Measurements from ENCODE around the gene VAV2. TPM values are rescaled to one million over a fixed set of nuclear protein-coding genes. Genes with fewer than 3 reads are reported as not detected.

Gene VAV2
- polyA plus RNA-seq, 1 donor: 17.3 TPM

DNA sequence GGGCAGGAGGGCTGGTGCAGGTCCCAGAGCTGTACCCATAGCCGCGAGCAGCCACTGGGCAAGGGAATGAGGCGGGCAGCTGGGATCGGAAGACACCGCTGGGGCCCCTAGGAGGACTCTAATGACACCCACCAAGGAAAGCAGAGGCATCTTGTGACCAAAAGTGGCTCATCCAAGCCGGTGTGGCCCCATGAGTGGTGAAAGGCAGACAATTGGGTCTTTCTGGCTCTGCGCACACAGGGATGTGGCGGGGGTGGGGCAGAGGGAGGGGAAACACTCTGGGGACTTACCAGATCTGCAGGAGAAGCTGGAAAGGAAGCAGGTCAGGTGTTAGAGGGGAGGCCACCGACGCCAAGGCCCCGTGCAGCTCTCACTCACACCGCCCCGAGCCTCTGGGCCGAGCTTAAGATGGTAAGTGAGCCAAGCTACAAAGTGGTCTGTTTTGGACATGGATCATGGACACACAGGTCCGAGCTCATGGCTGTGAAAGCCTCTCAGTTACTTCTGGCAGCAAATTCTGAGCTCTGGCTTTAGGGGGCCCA is 211.6 kb downstream of the VAV2 start:
- no peak for DNase-seq

GRCh38 chr9:133779516-133780403 is 212.4 kb downstream of the VAV2 start:
- DNase-seq: no peak

GRCh38 chr9:133779081-133779480 is 213.0 kb downstream of the VAV2 start:
- DNase-seq: no peak

DNA sequence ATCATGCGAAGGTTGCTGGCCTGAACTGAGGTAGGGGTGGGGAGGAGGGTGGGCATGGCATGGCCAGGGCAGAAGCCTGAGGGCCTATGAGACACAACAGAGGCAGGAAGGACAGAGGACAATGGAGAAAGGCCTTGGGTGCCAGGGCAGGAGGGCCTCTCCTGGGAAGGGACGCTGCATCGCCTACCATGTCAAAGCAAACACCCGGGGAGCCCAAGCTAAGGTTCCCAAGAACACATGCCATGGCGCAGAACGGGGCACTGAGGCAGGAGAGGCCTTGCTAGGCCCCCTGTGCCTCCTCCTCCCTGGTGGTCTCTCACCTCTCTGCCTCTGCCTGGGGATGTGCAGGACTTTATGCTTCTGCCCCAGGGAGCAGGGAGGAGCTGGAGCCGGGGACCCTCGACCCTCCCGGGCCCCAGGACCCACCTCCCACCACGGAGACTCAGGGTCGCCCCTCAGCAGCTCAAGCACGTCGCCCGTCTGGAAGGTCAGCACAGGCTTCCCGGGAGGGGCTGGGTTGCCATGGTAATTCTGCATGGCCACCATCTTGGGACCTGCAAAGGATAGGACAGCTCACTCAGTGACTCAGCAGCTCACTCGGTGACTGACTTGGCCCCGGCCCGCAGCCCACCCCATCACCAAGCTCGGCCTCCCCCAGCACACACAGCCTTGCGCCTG is 213.6 kb downstream of the VAV2 start:
- no peak for DNase-seq

GRCh38 chr9:133777871-133778270 is 214.3 kb downstream of the VAV2 start:
- no peak for DNase-seq

- DNase-seq: no peak
These were observed 214.9 kb downstream of the VAV2 start for GRCh38 chr9:133777068-133777791.

- DNase-seq: no peak
These were observed 215.9 kb downstream of the VAV2 start for GRCh38 chr9:133775951-133776905.

GRCh38 chr9:133775291-133775690 is 216.8 kb downstream of the VAV2 start:
- no peak for DNase-seq

GRCh38 chr9:133774799-133775198 is 217.3 kb downstream of the VAV2 start:
- no peak for DNase-seq

DNA sequence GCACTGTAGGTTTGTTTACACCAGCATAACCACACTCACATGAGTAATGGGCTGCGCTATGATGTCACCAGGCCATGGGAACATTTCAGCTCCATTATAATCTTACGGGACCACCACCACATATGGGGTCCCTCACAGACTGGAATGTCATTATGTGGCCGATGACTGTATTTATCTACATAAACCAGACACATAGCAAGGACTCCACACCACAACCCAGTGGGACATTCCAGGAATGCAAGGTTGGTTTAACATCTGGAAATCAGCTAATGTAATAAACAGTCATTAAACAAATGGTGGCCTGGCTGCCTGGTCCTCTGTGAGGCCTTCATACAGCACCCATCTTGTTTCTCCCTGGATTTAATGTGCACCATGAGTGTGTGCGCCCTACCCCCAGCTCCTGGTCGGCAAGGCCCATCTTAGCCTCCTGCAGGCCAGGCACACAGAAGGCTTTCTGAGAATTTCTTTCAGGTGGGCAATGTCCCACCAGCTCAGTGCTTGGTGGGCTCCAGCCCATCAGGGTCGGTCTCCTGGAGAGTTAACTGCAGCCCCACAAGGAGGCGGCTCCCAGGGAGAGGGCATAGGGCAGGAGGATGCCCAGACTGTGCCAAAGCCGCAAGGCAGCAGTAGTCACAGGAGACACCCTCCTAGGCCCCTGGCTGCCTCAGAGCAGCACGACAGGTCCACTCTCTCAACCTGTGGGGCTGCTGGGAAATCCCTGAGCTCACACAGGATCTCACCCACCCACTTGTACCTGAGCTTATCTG is 218.1 kb downstream of the VAV2 start:
- no peak for DNase-seq

DNA sequence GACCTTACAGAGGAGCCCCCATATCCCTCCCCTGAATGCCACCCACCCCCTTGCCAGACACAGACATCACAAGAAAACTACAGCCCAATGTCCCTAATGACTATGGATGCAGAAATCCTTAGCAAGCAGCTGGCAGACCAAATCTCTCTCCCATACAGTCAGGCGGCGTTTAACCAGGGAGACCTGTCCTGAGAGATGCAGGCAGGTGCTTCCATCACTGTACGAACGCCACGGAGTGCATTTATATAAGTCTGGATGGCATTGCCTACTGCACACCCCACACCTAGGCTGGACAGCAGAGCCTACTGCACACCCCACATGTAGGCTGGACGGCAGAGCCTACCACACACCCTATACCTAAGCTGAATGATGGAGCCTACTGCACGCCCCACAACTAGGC is 219.5 kb downstream of the VAV2 start:
- no peak for DNase-seq

DNA sequence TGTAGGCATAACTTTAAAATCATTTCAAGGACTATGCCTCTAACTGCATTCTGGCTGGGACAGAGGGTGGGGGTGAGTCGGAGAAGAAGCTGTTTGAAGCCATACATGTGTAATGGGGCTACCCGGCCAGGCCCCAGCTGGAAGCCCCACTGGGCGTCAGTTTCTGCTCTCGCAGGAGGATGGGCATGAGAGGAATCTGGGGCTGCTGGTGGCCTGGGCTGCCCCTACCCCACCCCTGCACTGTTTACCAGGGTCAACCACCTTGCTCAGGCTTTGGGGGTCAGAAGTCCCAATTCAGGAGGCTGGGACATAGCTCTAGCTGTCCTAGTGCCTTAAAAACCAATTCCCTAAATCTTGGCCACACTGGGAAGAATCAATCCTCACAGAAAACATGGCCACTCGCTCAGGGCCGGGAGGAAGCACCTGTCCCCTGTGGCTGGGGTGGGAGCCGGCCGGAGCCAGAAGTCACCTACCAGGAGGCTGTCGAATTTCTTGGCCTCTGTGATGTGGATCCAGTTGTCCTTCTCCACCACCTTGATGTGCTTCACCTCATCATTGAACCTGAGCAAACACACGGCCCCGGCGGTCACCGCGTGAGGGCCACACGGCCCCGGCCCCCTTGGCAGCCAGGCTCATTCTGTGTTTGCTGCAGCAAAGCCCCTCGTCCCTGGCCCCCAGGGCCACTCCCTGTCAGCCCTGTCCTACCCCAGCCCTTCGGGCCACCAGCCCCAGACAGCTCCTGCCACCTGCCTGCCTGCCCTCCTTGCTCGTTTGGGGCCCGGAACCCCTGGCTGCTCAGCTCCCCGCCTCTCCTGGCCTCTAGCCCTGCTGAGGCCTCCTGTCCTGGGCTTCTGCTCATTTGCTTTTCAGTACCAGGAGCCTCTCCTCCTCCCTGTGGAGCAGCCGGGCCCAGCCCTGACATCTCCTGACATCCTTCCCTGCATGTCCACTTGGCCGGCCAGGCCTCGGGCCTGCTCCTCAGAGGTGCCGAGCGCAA is 220.3 kb downstream of the VAV2 start:
- no peak for DNase-seq

- no peak for DNase-seq
These were observed 221.9 kb downstream of the VAV2 start for GRCh38 chr9:133770076-133770777.

DNA sequence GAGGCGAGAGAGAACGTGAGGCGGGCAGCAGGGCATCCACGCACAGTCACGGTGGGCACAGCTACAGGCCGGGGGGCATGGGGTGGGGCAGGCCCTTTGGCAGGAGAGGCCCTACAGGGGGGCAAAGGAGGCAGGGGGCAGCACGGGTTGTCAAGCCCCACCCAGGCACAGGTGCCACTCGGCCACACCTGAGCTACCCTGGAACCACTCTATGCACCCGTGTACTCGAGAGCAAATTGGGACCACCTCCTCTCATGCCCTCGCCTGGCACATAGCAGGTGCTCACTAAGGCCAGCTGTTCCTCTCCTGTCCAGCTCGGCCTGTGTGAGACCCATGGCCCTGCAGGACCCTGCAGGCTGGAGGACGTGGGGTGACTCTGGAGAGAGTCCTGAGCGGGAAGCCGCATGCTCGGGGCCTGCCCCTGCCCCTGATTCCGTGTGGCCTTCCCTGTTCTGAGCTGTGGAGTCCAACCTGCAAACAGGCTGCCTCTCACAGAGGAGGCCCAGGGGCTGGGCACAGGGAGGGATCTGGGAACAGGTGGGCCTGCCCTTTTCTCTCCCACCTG is 222.5 kb downstream of the VAV2 start:
- no peak for DNase-seq

GRCh38 chr9:133768859-133769510 is 223.1 kb downstream of the VAV2 start:
- DNase-seq: no peak

GRCh38 chr9:133768371-133768858 is 223.7 kb downstream of the VAV2 start:
- no peak for DNase-seq

DNA sequence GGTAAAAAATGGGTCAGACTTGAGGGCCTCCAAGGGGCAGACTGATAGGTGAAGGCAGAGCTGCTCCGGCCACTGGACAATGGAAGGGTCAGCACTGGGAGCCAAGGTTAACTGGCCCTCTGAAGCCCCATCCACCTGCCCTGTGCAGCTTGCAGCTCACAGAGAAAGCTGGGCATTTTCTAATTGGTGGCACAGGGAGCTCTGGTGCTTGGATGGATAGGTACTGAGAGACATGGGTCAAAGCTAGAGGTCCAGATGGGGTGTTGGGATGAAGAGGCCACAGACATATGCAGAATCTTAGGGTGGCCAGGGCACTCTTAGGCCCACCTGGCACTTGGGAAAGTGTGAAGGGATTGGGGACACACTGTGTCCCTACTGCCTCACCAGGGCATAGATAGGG is 224.5 kb downstream of the VAV2 start:
- DNase-seq: no peak

GRCh38 chr9:133767008-133767407 is 225.1 kb downstream of the VAV2 start:
- DNase-seq: no peak

Data from hindlimb muscle (tissue), 1 donor.